DLD1 (cell line): Measurements from ENCODE around the gene TM7SF2.

Experiments used
- in situ Hi-C: cut with HindIII; loops from 2 replicates; pipeline ENCODE4 v1.10.0; 2017; ENCODE audit warnings: low sequenced_read_pairs

Gene TM7SF2

GRCh38 chr11:65111744-65112545, at the start of gene TM7SF2:
TM7SF2 (plus strand) TSS chr11:65111872; CDS start chr11:65112016, 144 bp downstream.
- in situ Hi-C loops = no loop called here

- in situ Hi-C loops = no loop called here
Observed at GRCh38 chr11:65063532-65063931, 48.1 kb upstream of the TM7SF2 start.

GRCh38 chr11:65064847-65065240, 46.8 kb upstream of the TM7SF2 start:
- in situ Hi-C loops = no loop called here

GRCh38 chr11:65065851-65066250, 45.8 kb upstream of the TM7SF2 start:
- in situ Hi-C loops = no loop called here

- in situ Hi-C loops = no loop called here
Observed at GRCh38 chr11:65066315-65066714, 45.4 kb upstream of the TM7SF2 start.

GRCh38 chr11:65066805-65067291, 44.8 kb upstream of the TM7SF2 start:
- in situ Hi-C loops = no loop called here

GRCh38 chr11:65067446-65067845, 44.2 kb upstream of the TM7SF2 start:
- in situ Hi-C loops = no loop called here

- in situ Hi-C loops = no loop called here
Observed at GRCh38 chr11:65069217-65069616, 42.5 kb upstream of the TM7SF2 start.

- in situ Hi-C loops = no loop called here
Observed at GRCh38 chr11:65071907-65072630, 39.6 kb upstream of the TM7SF2 start.

- in situ Hi-C loops = no loop called here
Observed at GRCh38 chr11:65072631-65072966, 39.1 kb upstream of the TM7SF2 start.

GRCh38 chr11:65077451-65077850, 34.2 kb upstream of the TM7SF2 start:
- in situ Hi-C loops = no loop called here

- in situ Hi-C loops = no loop called here
Observed at GRCh38 chr11:65078151-65078550, 33.5 kb upstream of the TM7SF2 start.

- in situ Hi-C loops = no loop called here
Observed at GRCh38 chr11:65078786-65079342, 32.8 kb upstream of the TM7SF2 start.

GRCh38 chr11:65083134-65083833, 28.4 kb upstream of the TM7SF2 start:
- in situ Hi-C loops = no loop called here

- in situ Hi-C loops = no loop called here
Observed at GRCh38 chr11:65083834-65084597, 27.7 kb upstream of the TM7SF2 start, which contains the start of the genes CDCA5 and ZFPL1. CDCA5 (minus strand) TSS chr11:65084040; CDS start chr11:65083978, 62 bp downstream. ZFPL1 (plus strand) TSS chr11:65084222; CDS start chr11:65084699, 477 bp downstream.

GRCh38 chr11:65084598-65085375, 26.9 kb upstream of the TM7SF2 start:
- in situ Hi-C loops = no loop called here

- in situ Hi-C loops = no loop called here
Observed at GRCh38 chr11:65085446-65085845, 26.2 kb upstream of the TM7SF2 start.

- in situ Hi-C loops = no loop called here
Observed at GRCh38 chr11:65086809-65087208, 24.9 kb upstream of the TM7SF2 start.

GRCh38 chr11:65087216-65087615, 24.5 kb upstream of the TM7SF2 start:
- in situ Hi-C loops = no loop called here
